ENCODE data around the gene CDH4. TPM values are rescaled to one million over a fixed set of nuclear protein-coding genes. Genes with fewer than 3 reads are reported as not detected.

The CDH4 gene
- total and polyA plus RNA-seq, 2 donors (not counting 1 experiment from before 2014, with no cell fraction given), result not detected

DNA sequence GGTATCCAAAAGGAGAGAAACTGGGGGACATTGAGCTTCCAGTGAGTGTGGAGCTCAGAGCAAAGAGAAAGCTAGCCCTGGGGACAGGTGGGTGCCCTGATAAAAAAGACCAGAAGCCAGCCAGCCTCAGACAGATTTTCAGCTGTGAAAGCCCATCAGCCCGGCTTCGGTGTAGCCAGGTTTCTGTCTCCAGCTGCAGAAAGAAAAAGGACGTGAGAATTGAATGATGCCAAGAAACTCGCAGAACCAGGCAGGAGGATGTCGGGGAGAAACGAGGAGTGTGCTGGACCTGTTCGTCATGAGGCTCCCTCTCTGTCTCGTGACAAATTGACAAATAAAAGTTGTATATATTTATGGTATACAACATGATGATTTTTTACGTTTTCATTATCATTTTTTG lies 63.3 kb downstream of the CDH4 start:
- Histone ChIP-seq H3K4me1 (ENCODE audit: control insufficient read depth in 2 of 2, insufficient read depth in 2 of 2, low read length in 2 of 2) (no peaks in the 10 kb centered on the region), H3K79me2 (ENCODE audit: control insufficient read depth, insufficient read depth, low read length) (no peaks in the 10 kb centered on the region), H3K4me3 (ENCODE audit: control extremely low read depth in 1 of 5, extremely low read depth in 1 of 5, insufficient read depth in 1 of 5, low read depth in 2 of 5, low read length in 4 of 5) (no peak overlapping the region), H3K4me2 (replicated peaks; ENCODE audit: low read depth, low read length, poor library complexity, severe bottlenecking) (no peak overlapping the region), H4K20me1 (ENCODE audit: control insufficient read depth, insufficient read depth, low read length, poor library complexity, severe bottlenecking) (no peaks in the 10 kb centered on the region), H3K9ac (ENCODE audit: low read length) (no peak overlapping the region), H2AFZ (ENCODE audit: insufficient read depth, low read depth, low read length, poor library complexity, severe bottlenecking) (no peak overlapping the region), H3K36me3 (replicated peaks in 1 of 2; ENCODE audit: control extremely low read depth in 1 of 2, control insufficient read depth in 1 of 2, extremely low read depth in 1 of 2, insufficient read depth in 2 of 2, low read length in 1 of 2) (no peaks in the 10 kb centered on the region), H3K27ac (ENCODE audit: low read length in 2 of 2) (no peak overlapping the region), H3K27me3 (replicated peaks in 1 of 4; ENCODE audit: control extremely low read depth in 1 of 4, control insufficient read depth in 3 of 4, insufficient read depth in 4 of 4, low read length in 3 of 4) (no peaks in the 10 kb centered on the region), H3K9me3 (ENCODE audit: control extremely low read depth in 1 of 3, control insufficient read depth in 2 of 3, insufficient read depth in 1 of 3, low read length in 2 of 3) (peaks cover 0 to 18% (median 0%) of the 10 kb centered on the region in 3 donors)
- Mint-ChIP-seq H3K27me3 (no peaks in the 10 kb centered on the region), H3K4me3 (no peak overlapping the region), H3K4me1 (no peaks in the 10 kb centered on the region), H3K27ac (no peak overlapping the region), H3K9me3 (ENCODE audit: insufficient read depth) (peaks cover 6% of the 10 kb centered on the region)
- 97% methylated on average over 4 of the region's 9 CpGs for WGBS (ENCODE audit: insufficient coverage)
- no peak for DNase-seq
- ChIA-PET POLR2A (no interaction called here), CTCF (no interaction called here)
- intact Hi-C loops (cut with micrococcal nuclease), result no loop called here
- no peak for ATAC-seq (ENCODE audit: low read depth)
- TF ChIP-seq EZH2 (IDR thresholded peaks at IDR 0.05; ENCODE audit: borderline replicate concordance, insufficient read depth, low read depth, low read length, poor library complexity, severe bottlenecking), result no peak
- TF ChIP-seq, protein P1, sequence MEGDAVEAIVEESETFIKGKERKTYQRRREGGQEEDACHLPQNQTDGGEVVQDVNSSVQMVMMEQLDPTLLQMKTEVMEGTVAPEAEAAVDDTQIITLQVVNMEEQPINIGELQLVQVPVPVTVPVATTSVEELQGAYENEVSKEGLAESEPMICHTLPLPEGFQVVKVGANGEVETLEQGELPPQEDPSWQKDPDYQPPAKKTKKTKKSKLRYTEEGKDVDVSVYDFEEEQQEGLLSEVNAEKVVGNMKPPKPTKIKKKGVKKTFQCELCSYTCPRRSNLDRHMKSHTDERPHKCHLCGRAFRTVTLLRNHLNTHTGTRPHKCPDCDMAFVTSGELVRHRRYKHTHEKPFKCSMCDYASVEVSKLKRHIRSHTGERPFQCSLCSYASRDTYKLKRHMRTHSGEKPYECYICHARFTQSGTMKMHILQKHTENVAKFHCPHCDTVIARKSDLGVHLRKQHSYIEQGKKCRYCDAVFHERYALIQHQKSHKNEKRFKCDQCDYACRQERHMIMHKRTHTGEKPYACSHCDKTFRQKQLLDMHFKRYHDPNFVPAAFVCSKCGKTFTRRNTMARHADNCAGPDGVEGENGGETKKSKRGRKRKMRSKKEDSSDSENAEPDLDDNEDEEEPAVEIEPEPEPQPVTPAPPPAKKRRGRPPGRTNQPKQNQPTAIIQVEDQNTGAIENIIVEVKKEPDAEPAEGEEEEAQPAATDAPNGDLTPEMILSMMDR (IDR thresholded peaks at IDR 0.05), result no peak

DNA sequence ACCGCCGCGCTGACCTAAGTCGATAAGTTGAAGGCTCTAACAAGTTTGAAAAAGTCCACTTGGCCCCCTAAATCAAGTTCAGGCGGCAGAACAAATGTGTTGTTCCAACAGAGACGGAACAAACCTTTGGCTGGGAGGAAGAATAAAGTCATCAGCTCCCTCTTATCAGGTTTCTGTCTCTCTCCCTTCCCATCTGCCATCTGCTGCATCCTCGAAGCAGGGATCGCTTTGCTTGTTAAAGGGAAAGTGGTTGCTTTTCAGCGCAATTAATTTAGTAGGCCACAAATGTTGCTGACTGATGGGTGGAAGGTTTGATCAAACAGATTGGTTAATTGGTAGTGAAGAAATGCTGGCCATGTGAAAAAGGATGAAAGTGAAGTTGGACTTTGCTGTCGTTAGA lies 64.3 kb downstream of the CDH4 start:
- no peak for DNase-seq
- no peaks in the 10 kb centered on the region for H3K27me3 Mint-ChIP-seq
- Histone ChIP-seq H3K27me3 (replicated peaks in 1 of 4; ENCODE audit: control extremely low read depth in 1 of 4, control insufficient read depth in 3 of 4, insufficient read depth in 4 of 4, low read length in 3 of 4) (no peaks in the 10 kb centered on the region), H2AFZ (ENCODE audit: insufficient read depth, low read depth, low read length, poor library complexity, severe bottlenecking) (no peak overlapping the region), H4K20me1 (ENCODE audit: control insufficient read depth, insufficient read depth, low read length, poor library complexity, severe bottlenecking) (no peaks in the 10 kb centered on the region), H3K9me3 (ENCODE audit: control extremely low read depth in 1 of 3, control insufficient read depth in 2 of 3, insufficient read depth in 1 of 3, low read length in 2 of 3) (peaks cover 0 to 24% (median 0%) of the 10 kb centered on the region in 3 donors), H3K9ac (ENCODE audit: low read length) (no peak overlapping the region), H3K4me1 (ENCODE audit: control insufficient read depth in 2 of 2, insufficient read depth in 2 of 2, low read length in 2 of 2) (no peaks in the 10 kb centered on the region), H3K79me2 (ENCODE audit: control insufficient read depth, insufficient read depth, low read length) (no peaks in the 10 kb centered on the region), H3K4me3 (ENCODE audit: control extremely low read depth in 1 of 5, extremely low read depth in 1 of 5, insufficient read depth in 1 of 5, low read depth in 2 of 5, low read length in 4 of 5) (no peak overlapping the region), H3K4me2 (replicated peaks; ENCODE audit: low read depth, low read length, poor library complexity, severe bottlenecking) (no peak overlapping the region), H3K36me3 (replicated peaks in 1 of 2; ENCODE audit: control extremely low read depth in 1 of 2, control insufficient read depth in 1 of 2, extremely low read depth in 1 of 2, insufficient read depth in 2 of 2, low read length in 1 of 2) (no peaks in the 10 kb centered on the region), H3K27ac (ENCODE audit: low read length in 2 of 2) (no peak overlapping the region)
- peaks cover 6% of the 10 kb centered on the region for H3K9me3 Mint-ChIP-seq (ENCODE audit: insufficient read depth)
- WGBS (ENCODE audit: insufficient coverage), result 93% methylated on average over 8 of the region's 10 CpGs
- intact Hi-C loops (cut with micrococcal nuclease), result no loop called here
- TF ChIP-seq, protein P1 (IDR thresholded peaks at IDR 0.05), result no peak
- no peak for TF ChIP-seq EZH2 (IDR thresholded peaks at IDR 0.05; ENCODE audit: borderline replicate concordance, insufficient read depth, low read depth, low read length, poor library complexity, severe bottlenecking)
- ChIA-PET POLR2A (no interaction called here), CTCF (no interaction called here)
- H3K4me1 Mint-ChIP-seq, result no peaks in the 10 kb centered on the region
- no peak for ATAC-seq (ENCODE audit: low read depth)
- H3K27ac Mint-ChIP-seq, result no peak overlapping the region
- H3K4me3 Mint-ChIP-seq, result no peak overlapping the region

All from B cell (primary cell).